H9 (cell line): Measurements from ENCODE around the gene GALNT9. TPM values are rescaled to one million over a fixed set of nuclear protein-coding genes. Genes with fewer than 3 reads are reported as not detected.

Experiments
- DNase-seq: peaks from one replicate; pipeline ENCODE4 v3.0.0-alpha.2; 2017
- H2AFZ ChIP-seq: one replicate; pipeline ENCODE4 v1.6.1; 2013; ENCODE audit warnings: mild to moderate bottlenecking, low read length, control low read depth, moderate library complexity
- H2AK5ac ChIP-seq: 2 replicates; pipeline ENCODE4 v1.6.1; 2013; ENCODE audit warnings: low read length, control low read depth, mixed read lengths; ENCODE audit not compliant: insufficient read length
- H2BK120ac ChIP-seq: one replicate; pipeline ENCODE4 v1.6.1; 2013; ENCODE audit warnings: low read depth, mild to moderate bottlenecking, low read length, control low read depth, inconsistent platforms; ENCODE audit not compliant: poor library complexity, severe bottlenecking
- H2BK12ac ChIP-seq: 2 replicates; pipeline ENCODE4 v1.6.1; 2013; ENCODE audit warnings: low read length, control low read depth, mixed read lengths, low read depth; ENCODE audit not compliant: insufficient read length
- H2BK15ac ChIP-seq: 2 replicates; pipeline ENCODE4 v1.6.1; 2013; ENCODE audit warnings: low read depth, low read length, control low read depth
- H2BK20ac ChIP-seq: one replicate; pipeline ENCODE4 v1.6.1; 2013; ENCODE audit warnings: low read depth, mild to moderate bottlenecking, low read length, control low read depth, inconsistent platforms; ENCODE audit not compliant: poor library complexity, severe bottlenecking
- H2BK5ac ChIP-seq: 2 replicates; pipeline ENCODE4 v1.6.1; 2013; ENCODE audit warnings: low read length, control low read depth, mixed read lengths; ENCODE audit not compliant: insufficient read length
- H3K14ac ChIP-seq: 2 replicates; pipeline ENCODE4 v1.6.1; 2013; ENCODE audit warnings: low read length, control low read depth; ENCODE audit not compliant: insufficient read depth
- H3K18ac ChIP-seq: 2 replicates; pipeline ENCODE4 v1.6.1; 2013; ENCODE audit warnings: low read depth, mild to moderate bottlenecking, mixed read lengths, low read length, control low read depth; ENCODE audit not compliant: insufficient read length
- H3K23ac ChIP-seq: 2 replicates; pipeline ENCODE4 v1.6.1; 2013; ENCODE audit warnings: low read length, control low read depth, mixed read lengths, low read depth; ENCODE audit not compliant: insufficient read length
- H3K23me2 ChIP-seq: 2 replicates; pipeline ENCODE4 v1.6.1; 2013; ENCODE audit warnings: low read depth, mild to moderate bottlenecking, mixed read lengths, low read length, control low read depth; ENCODE audit not compliant: insufficient read length, poor library complexity, severe bottlenecking
- H3K27ac ChIP-seq: 2 replicates; pipeline ENCODE4 v1.5.1; 2013; ENCODE audit warnings: low read length, control low read depth, mixed read lengths, low read depth; ENCODE audit not compliant: insufficient read length
- H3K27me3 ChIP-seq: 2 replicates; pipeline ENCODE4 v1.6.1; 2013; ENCODE audit warnings: low read length, control low read depth, inconsistent platforms; ENCODE audit not compliant: insufficient read depth
- H3K4ac ChIP-seq: 2 replicates; pipeline ENCODE4 v1.6.1; 2013; ENCODE audit warnings: low read depth, mild to moderate bottlenecking, control low read depth, inconsistent platforms, low read length, moderate library complexity
- H3K4me1 ChIP-seq: 2 replicates; pipeline ENCODE4 v1.6.1; 2013; ENCODE audit warnings: low read length, control low read depth, inconsistent platforms; ENCODE audit not compliant: insufficient read depth
- H3K4me2 ChIP-seq: 2 replicates; pipeline ENCODE4 v1.6.1; 2013; ENCODE audit warnings: low read length, control low read depth, mixed read lengths; ENCODE audit not compliant: insufficient read length, insufficient read depth
- H3K56ac ChIP-seq: 2 replicates; pipeline ENCODE4 v1.6.1; 2013; ENCODE audit warnings: low read depth, mild to moderate bottlenecking, mixed read lengths, low read length, control low read depth; ENCODE audit not compliant: insufficient read length
- H3K79me1 ChIP-seq: 2 replicates; pipeline ENCODE4 v1.6.1; 2013; ENCODE audit warnings: low read depth, mild to moderate bottlenecking, moderate library complexity, low read length, control low read depth, inconsistent platforms; ENCODE audit not compliant: insufficient read depth, poor library complexity, severe bottlenecking
- H3K79me2 ChIP-seq: 2 replicates; pipeline ENCODE4 v1.6.1; 2013; ENCODE audit warnings: low read length, control low read depth, inconsistent platforms; ENCODE audit not compliant: insufficient read depth
- H3K9ac ChIP-seq: 2 replicates; pipeline ENCODE4 v1.6.1; 2013; ENCODE audit warnings: low read length, control low read depth, mixed read lengths; ENCODE audit not compliant: insufficient read length; ENCODE audit errors: extremely low read depth
- H3K9me3 ChIP-seq: one replicate; pipeline ENCODE4 v1.6.1; 2013; ENCODE audit warnings: low read depth, low read length, inconsistent platforms; ENCODE audit not compliant: control insufficient read depth
- H3T11ph ChIP-seq: one replicate; pipeline ENCODE4 v1.6.1; 2013; ENCODE audit warnings: mild to moderate bottlenecking, low read length, control low read depth, inconsistent platforms
- H4K20me1 ChIP-seq: one replicate; pipeline ENCODE4 v1.6.1; 2013; ENCODE audit not compliant: control insufficient read depth, insufficient read length, insufficient read depth
- H4K5ac ChIP-seq: 2 replicates; pipeline ENCODE4 v1.6.1; 2013; ENCODE audit warnings: low read depth, mild to moderate bottlenecking, mixed read lengths, low read length, control low read depth; ENCODE audit not compliant: insufficient read length
- H4K8ac ChIP-seq: replicated peaks from 2 replicates; pipeline ENCODE4 v1.6.1; 2013; ENCODE audit warnings: low read length, control low read depth, mixed read lengths, low read depth; ENCODE audit not compliant: insufficient read length
- H4K91ac ChIP-seq: 2 replicates; pipeline ENCODE4 v1.6.1; 2013; ENCODE audit warnings: low read depth, mild to moderate bottlenecking, moderate library complexity, mixed read lengths, low read length, control low read depth; ENCODE audit not compliant: insufficient read length
- H3K27ac Mint-ChIP-seq, 3 experiments: 2 replicates in 2 of 3; 3 replicates in 1 of 3; pipeline ENCODE4 v1.8.0; 2020 to 2021; ENCODE audit warnings: mixed read lengths in 3 of 3, mild to moderate bottlenecking in 1 of 3, moderate library complexity in 1 of 3
- H3K27me3 Mint-ChIP-seq: 2 replicates; pipeline ENCODE4 v1.8.0; 2021; ENCODE audit warnings: low read depth, mild to moderate bottlenecking, moderate library complexity, mixed read lengths
- H3K36me3 Mint-ChIP-seq, 3 experiments: 2 replicates in 2 of 3; 3 replicates in 1 of 3; pipeline ENCODE4 v1.8.0; 2020 to 2021; ENCODE audit warnings: low read depth in 3 of 3, mixed read lengths in 3 of 3; ENCODE audit not compliant: insufficient read depth in 1 of 3
- H3K4me1 Mint-ChIP-seq, 2 experiments: 2 replicates each; pipeline ENCODE4 v1.8.0; 2020; ENCODE audit warnings: mixed read lengths in 2 of 2
- H3K4me3 Mint-ChIP-seq, 2 experiments: 2 replicates in 1 of 2; 3 replicates in 1 of 2; pipeline ENCODE4 v1.8.0; 2020 to 2021; ENCODE audit warnings: mild to moderate bottlenecking in 2 of 2, mixed read lengths in 2 of 2, moderate library complexity in 1 of 2
- H3K9me3 Mint-ChIP-seq, 2 experiments: 2 replicates in 1 of 2; 3 replicates in 1 of 2; pipeline ENCODE4 v1.8.0; 2020; ENCODE audit warnings: mild to moderate bottlenecking in 2 of 2, mixed read lengths in 2 of 2, moderate library complexity in 1 of 2
- CTCF ChIP-seq: fragments of 200-600 bp; sonication (generic); conservative IDR thresholded peaks from 3 replicates; pipeline ENCODE4 v1.8.0; 2021; ENCODE audit warnings: antibody characterized with exemption, mild to moderate bottlenecking
- WGBS: extraction: QIAGEN DNeasy Blood & Tissue Kit; methylation state at CpG from one replicate; pipeline ENCODE4 v1.1.7; 2013; ENCODE audit warnings: missing lambda C conversion rate, low lambda C conversion rate, mixed read lengths; ENCODE audit not compliant: insufficient read length; ENCODE audit errors: extremely low coverage; 5-methylcytosine and 5-hydroxymethylcytosine counted together
- total RNA-seq: library from RNA; stranded (reverse); gene quantifications from 2 replicates; pipeline ENCODE4 v1.2.1, GENCODE V29; 2021

Gene GALNT9
- total RNA-seq, 1 experiment from 2014 or later: 0.35 TPM

GRCh38 chr12:132255642-132256041 is 73.7 kb downstream of the GALNT9 start:
- Histone ChIP-seq H3T11ph (no peak overlapping the region), H3K4me1 (peaks cover 2% of the 10 kb centered on the region; the same call in 1 of the 2 replicates), H4K8ac (no peak overlapping the region), H3K23me2 (no peaks in the 10 kb centered on the region), H3K27ac (no peak overlapping the region), H3K9ac (no peak overlapping the region), H3K79me2 (no peaks in the 10 kb centered on the region), H3K4ac (no peak overlapping the region), H2BK20ac (no peak overlapping the region), H4K5ac (no peak overlapping the region), H2BK12ac (no peak overlapping the region), H2AFZ (no peak overlapping the region), H2BK5ac (no peak overlapping the region), H2BK120ac (no peak overlapping the region), H3K23ac (no peak overlapping the region), H4K20me1 (no peaks in the 10 kb centered on the region), H3K56ac (no peak overlapping the region), H3K4me2 (no peak overlapping the region), H2BK15ac (no peak overlapping the region), H2AK5ac (no peak overlapping the region), H3K27me3 (no peaks in the 10 kb centered on the region; the same call in 1 of the 2 replicates), H3K79me1 (no peaks in the 10 kb centered on the region), H3K18ac (no peak overlapping the region), H3K9me3 (no peaks in the 10 kb centered on the region), H4K91ac (no peak overlapping the region), H3K14ac (no peak overlapping the region; the same call in 1 of the 2 replicates)
- H3K27me3 Mint-ChIP-seq: peaks cover 48% of the 10 kb centered on the region
- peak overlapping the region in 1 of 2 experiments; percentile 6; a peak in 1 of 5 replicates for H3K4me3 Mint-ChIP-seq
- H3K4me1 Mint-ChIP-seq: peaks cover 29 to 35% of the 10 kb centered on the region in 2 experiments
- H3K36me3 Mint-ChIP-seq: no peaks in the 10 kb centered on the region; a peak in 1 of 7 replicates
- no CpG with 5 or more reads among the region's 20 CpGs for WGBS
- DNase-seq: no peak
- no peak for TF ChIP-seq CTCF
- no peaks in the 10 kb centered on the region for H3K9me3 Mint-ChIP-seq
- H3K27ac Mint-ChIP-seq: 0 out of 7 replicates have a peak overlapping the region, but pooled peaks of 1 of the 3 experiments have one; percentile 63
